T-helper 2 cell treated with Interferon-gamma antibody and Interleukin-4, amounts not matched to agents 100 ng/mL and 5 ng/mL, for 36 hours (primary cell): ENCODE results near the gene EPB41. TPM values are rescaled to one million over a fixed set of nuclear protein-coding genes. Genes with fewer than 3 reads are reported as not detected.

ENCODE experiments used
- intact Hi-C: fragments of 100-400 bp; cut with micrococcal nuclease; formaldehyde crosslinking; loops from one replicate; pipeline ENCODE4 v1.15.1; 2023
- total RNA-seq: library from RNA; stranded (reverse); gene quantifications from 2 replicates; pipeline ENCODE4 v1.2.3, GENCODE V29; 2022

EPB41 gene
- total RNA-seq, 1 donor from 2014 or later = 106 TPM

DNA sequence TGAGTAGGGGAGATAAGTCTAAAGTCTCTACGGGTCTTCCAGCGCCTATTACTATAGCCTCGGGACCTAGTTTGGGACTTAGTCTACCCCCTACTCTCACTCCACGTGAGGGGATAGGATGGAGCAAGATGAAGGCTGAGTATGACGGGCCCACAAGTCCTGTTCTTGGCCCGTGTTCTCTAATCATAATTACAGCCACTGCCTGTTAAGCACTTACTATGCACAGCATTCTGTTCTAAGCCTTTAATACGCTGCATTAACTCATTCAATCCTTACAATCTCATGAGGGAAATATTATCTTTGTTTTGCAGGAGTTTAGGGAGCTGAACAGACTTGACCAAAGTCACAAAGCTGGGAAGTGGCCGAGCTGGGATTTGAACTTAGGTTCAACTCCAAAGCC, 23.9 kb upstream of the EPB41 start:
- intact Hi-C loops = no loop called here

DNA sequence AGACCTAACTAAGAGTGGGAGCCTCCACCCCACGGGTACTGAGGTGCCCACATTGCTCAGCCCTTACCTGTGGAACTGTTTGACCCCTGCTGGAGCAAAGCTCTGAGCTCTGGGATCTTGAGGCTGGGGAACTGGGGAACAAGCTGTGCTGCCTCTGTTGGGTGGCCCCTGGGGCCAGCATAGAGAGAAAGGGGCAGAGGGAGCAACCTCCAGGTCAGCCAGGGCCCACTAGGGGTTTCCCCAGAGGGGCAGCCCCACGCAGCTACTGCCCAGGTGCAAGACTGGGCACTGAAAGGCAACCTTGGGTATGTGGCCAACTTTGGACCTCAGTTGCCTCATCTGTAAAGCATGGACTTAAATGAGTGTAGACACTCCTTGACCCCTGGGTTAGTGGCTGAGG, 23.5 kb upstream of the EPB41 start:
- intact Hi-C loops = no loop called here

DNA sequence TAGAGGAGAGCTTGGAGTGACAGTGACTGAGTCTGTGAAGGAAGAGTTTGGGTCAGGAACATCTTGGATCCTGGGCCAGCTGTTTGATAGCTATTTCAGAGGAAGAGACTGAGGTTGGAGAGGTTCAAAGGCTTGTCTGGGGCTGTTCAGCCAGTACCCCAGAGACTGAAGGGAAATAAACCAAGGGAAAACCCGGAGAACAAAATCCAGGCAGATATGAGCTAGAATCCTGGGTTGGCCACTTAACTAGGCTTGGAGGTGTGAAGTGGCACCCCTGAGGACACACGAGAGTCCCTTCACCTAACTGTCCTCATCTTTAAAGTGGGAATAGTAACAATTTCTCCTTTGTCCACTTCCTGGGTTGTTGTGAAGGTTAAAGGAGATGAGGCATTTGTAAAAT, 23.1 kb upstream of the EPB41 start:
- intact Hi-C loops = no loop called here

DNA sequence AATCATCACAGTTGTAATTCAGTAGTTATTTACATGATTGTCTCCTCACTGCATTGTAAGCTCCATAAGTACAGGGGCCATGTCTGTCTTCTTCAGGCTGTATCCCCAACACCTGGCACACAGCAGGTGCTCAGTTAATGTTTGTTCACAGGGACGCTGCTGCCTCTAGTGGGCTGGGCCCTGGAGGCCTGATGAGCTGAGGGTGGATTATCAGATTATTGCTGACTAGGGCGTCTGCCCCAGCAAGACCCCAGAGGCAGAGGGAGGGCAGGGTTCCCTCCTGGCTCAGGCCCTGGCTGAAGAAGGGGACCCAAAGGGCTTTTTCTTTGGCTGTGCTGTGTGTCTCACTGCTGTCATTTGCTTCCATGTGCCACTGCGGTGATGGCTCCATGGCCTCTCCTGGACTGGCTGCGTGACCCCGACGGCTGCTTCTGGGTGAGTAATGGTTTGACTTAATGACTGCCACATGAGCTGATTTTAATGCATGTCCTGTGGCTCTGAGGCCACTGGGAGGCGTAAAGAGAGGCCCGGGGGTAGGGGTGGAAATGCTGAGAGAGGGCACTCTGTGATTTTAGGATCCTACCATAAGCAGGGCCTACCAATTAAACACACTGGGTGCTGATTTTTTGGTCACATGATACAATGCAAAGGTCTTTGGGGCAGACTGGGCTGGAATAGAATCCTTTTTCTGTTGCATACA, 20.8 kb upstream of the EPB41 start:
- intact Hi-C loops = no loop called here

DNA sequence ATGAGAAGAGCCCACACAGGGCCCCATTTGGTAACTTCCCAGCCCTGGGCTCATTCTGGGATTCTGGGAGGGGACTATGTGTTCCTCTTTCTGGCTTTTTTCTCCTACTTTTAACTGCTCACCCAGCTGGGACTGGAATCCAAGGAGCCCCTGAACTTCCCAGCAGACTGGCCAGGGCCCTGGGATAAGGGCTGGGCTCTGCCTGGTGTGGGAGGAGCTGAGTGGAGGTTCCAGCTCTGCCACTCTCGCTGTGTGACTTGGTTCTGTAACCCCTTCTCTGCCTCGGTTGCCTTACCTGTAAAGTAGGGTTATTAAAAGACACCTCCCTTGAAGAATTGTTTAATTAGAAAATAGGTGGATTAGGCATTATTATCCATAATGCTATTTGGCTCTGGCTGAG, 19.6 kb upstream of the EPB41 start:
- intact Hi-C loops = no loop called here

DNA sequence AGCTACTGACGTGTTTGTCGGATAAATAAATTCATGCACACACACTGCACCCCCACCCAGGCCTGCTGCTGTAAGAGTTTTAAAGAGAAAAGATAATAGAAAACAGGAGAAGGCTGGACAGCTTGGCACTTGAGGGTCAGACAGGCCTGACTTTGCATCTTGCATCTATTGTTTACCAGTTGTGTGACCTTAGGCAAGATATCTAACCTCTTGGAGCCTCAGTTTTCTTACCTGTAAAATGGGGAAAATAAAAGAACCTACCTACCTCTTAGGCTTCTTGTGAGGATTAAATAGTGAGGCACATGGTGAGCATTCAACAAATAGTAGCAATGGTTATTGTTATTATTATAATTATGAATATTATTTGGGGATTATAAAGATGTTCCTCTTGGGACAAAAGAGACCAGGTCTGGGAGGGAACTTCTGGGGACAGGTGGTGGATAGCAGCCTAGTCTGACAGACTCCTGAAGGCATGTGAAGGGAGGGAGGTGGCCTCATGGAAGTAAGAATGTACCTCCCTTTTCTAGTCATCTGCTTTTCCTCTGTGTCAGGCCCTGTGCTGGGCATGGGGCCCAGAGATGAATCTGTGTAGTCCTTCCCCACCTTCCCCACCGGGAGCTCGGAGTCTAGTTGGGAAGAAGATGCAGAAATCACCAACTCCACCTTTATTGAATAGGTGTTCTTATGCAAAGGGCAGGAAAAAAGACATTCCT, 18.3 kb upstream of the EPB41 start:
- intact Hi-C loops = no loop called here

DNA sequence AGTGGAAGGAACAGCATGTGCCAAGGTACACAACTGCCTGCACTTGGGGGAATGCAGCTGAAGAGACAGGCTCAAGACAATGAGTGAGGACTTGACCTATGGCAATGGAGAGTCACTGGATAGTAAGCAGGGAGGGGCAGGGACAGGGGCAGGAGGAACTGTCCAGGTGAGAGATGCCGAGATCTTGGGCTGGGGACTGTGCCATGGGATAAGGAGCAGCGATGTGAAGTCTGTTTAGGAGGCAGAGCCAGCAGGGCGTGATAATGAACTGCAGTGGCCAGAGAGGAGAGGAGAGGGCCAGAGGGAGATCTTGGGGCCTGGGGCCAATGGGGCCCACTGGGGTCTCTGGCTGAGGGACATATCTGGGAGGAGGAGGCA, 17.8 kb upstream of the EPB41 start:
- intact Hi-C loops = no loop called here

DNA sequence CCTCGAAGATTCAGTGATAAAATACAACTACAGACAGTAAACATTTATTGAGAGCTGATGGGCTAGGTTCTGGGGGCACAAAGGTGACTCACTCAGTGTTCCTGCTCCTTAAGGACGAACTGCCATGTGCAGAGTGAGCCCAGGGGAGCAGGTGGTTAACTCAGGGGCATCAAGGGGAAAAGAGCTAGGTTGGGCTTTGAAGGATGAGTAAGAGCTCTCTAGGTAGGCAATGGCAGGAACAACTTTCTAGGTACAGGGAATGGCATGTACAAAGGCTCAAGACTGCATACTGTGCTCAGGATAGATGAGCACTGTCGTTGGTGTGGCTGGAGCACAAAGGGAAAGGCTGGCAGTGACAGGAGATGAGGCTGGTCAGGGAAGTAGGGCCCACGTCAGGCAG, 16.6 kb upstream of the EPB41 start:
- intact Hi-C loops = no loop called here

DNA sequence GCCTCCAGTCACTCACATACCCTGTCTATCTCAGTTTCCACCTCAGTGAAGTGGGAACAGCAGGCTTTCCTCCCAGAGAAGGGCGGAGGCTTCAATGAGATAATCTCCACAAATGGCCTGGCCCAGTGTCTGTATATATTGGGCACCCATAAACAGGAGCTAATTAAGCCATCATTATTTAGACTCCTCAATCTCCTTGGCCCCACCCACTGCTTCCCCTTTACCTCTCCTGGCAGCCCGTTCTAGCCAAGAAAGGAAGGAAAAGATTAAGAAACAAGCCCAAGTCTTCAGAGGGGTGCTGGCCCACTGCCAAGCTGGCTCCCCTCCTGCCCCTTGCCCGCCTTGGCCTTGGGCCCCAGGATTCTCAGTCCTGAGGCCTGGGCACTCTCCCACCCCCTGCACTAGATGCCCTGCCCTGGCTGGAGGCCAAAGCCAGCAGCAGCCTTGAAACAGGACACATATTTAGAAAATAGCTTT, 15.9 kb upstream of the EPB41 start:
- intact Hi-C loops = no loop called here

DNA sequence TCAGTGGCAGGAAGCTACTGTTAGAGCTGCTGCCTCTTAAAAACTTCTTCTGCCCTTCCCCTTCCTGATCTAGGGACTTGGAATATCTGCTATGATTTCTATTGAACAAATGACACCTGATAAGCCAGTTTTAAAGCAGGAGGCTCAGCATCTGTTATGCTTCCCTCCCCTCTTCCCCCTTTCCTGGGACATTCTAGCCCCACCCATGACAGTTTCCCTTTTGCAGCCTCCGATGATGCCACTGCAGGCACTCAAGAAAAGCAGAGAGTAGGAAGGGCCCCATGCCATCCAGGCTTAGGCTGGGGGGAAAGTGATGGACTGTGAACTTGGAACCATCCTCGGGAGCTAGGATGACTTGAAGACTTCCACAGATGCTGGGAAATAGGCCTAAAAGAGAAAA, 15.1 kb upstream of the EPB41 start:
- intact Hi-C loops = no loop called here

DNA sequence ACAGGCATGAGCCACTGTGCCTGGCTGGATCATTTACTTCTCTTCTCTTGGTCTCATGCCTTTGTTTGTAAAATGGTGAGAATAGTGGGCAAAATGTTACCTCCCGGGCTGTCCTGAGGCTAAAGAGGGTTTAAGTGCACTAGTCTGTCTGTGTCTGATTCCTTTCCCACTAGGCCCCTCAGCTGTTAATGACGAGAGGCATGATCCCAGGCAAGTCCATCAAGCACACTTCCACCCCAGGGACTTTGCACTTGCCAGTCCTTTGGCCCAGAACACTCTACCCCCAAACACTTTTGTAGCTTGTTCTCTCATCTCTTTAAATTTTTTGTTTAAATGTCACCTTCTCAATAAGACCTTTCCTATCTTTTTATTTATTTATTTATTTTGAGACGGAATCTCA, 13.8 kb upstream of the EPB41 start:
- intact Hi-C loops = no loop called here

DNA sequence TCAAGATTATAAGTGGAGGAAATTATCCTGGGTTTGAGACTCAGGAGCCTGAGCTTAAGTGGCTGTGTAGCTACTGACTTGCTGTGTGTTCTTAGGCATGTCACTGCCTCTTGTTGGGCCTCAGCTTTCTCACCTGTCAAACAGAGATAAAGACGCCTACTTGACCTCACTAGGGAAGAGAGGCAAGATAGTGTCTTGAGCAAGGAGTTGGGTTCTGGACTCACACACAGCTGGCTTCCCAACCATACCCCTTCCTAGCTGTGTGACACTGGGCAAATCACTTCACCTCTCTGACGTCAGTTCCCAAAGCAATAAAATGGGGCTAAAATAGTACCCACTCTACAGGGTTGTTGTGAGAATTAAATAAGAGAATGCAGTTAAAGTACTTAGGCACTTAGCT, 11.6 kb upstream of the EPB41 start:
- intact Hi-C loops = no loop called here

DNA sequence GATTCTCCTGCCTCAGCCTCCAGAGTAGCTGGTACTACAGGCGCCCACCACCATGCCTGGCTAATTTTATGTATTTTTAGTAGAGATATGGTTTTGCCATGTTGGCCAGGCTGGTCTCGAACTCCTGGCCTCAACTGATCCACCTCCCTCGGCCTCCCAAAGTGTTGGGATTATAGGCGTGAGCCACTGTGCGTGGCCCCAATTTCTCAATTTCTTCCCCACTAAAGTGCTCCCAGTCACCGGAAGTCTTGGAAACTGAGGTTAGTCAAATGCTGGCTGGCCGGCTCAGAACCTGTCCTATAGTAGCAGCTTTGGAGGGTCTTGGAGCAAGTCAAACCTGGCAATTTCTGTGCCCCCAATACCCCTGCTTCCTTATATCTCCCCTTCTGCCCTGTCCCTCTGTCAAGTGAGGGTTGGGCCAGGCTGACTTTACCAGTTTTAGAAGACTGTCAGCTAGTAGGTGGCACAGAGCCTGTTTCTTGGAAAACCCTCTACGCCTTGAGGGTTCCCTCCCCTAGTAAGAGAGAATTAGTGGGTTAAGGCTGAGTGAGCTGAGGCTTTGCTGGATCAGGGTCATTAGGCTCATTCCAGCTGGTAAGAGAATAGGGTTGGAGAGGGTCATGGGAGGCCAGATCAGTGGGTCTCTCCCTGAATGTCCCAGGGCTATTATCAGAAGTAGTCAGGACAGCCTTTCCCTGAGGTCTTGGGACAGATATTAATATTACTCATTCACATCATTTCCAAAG, 8.3 kb upstream of the EPB41 start:
- intact Hi-C loops = no loop called here

DNA sequence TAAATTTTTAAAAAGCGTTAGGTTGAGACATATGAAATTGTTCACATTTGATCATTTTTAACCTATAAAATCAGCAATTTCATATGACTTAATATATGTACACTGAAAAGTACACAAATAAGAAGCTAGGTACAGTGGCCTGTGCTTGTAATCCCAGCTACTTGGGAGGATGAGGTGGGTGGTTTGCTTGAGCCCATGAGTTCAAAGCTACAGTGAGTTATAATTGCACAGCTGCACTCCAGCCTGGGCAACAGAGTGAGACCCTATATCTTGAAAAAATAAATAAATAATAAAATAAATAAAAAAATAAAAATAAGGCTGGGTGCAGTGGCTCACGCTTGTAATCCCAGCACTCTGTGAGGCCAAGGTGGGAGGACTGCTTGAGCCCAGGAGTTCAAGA, 5.2 kb upstream of the EPB41 start:
- intact Hi-C loops = no loop called here

DNA sequence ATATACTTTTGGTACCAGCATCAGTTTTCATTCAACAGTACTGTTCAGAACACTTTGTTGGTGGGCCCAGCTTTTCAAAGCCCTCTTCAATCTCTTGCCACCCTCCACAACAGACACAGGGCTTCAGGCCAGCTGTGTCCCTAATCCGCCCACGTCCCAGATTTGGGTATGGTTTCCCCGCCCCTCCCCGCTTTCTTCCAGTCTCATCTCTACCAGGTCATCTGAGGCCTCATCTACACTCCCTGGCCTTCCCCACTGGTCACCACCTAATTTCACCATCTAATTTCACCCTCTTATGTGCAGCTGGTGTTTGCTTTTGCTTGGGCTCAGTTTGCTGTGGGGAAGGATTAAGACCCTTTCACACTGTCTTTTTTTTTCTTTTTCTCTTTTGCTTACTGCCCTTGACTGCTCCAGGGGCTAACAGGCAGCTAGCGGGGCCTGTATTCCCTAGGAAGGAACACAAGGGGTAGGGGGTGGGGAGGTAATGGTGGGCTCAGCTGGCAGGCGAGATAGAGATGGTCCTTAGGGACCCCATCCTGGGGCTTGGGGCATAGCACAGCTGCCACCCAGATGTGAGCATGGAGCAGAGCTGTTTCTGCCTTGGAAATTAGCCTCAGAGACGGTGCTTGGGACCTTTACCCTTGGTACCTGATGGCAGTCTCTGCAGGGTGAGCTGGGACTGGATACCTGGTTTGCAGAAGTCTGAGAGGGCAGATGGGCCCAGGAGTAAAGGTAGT, 3.8 kb upstream of the EPB41 start:
- intact Hi-C loops = no loop called here

DNA sequence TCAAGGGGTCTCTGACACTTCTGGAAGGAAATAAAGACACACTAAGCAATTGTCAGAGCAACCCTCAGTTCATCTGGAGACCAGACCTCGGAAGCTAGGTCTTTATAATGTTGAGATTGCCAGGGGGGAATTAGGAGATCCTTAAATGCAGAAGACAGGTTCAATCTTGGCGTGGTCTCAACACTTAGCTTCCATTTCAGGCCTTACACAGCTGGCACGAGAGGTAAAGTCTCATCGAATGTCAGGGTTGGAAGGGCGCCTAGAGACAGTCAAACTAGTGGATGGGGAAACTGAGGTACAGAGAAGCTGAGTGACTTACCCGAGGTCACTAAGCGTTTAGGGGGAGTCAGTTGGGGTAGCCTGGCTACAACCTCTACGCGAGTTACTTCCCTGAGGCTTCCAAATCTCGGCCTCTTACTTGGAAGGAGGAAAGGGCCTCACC, 562 bp upstream of the EPB41 start:
- intact Hi-C loops = loop anchor here (1.0 kb wide), 2 partner anchors 13 to 29 kb away; no protein-coding TSS in a partner anchor

DNA sequence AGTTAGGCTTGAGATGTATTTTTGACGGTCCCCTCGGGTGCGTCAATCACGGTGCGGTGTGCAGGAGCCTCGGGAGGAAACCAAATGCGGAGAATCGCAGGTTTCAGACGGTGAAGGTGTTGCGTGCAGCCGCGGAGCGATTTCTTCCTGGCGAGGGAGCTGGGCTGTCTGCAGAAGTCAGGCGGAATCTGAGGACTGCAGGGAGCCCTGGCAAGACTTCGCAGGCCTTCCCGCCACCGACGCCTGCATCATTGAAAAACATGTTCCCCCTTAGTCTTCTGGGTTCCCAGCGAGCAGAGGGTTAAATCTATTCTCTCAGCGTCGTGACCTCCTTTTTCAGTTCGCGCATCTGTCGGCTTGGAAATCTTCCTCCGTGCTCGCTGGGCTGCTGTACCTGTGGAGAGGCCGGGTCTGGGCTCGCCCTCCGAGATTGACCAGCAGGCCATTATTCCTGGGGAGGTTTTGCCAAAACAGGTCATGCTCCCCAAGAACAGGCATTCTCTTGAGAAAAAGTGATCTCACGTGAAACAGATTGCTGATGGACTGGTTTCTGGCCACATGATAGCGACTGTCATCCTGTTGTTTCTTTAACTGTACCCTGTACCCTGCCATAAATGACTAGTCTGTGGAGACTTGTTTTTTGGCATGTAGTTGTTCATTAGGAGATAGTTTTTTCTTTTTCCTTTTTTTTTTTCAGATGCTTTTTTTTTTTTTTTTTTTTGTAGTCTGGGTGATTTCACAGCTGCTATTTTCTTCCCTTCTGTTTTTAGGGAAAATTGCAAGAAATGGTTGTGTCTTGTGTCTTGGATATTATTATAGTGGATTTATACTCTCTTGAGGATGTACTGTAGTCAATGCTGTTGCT, 894 bp downstream of the EPB41 start:
- intact Hi-C loops = loop anchor here (5.0 kb wide), 1 partner anchor 57 kb away; no protein-coding TSS in a partner anchor

DNA sequence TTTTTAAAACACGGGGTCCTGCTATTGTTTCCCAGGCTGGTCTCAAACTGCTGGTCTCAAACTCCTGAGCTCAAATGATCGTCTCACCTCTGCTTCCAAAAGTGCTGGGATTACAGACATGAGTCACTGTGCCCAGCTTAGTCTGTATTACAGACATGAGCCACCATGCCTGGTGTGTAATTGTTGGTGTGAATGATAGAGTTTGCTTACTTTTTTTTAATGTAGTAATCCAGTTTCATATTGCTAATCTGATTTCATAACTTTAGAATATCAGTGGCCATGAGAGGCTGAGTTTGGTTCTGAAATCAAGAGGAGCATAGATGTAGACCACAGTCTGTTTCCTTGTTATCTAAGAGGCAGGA, 3.4 kb downstream of the EPB41 start:
- intact Hi-C loops = loop anchor here (5.0 kb wide), 1 partner anchor 55 kb away; no protein-coding TSS in a partner anchor

DNA sequence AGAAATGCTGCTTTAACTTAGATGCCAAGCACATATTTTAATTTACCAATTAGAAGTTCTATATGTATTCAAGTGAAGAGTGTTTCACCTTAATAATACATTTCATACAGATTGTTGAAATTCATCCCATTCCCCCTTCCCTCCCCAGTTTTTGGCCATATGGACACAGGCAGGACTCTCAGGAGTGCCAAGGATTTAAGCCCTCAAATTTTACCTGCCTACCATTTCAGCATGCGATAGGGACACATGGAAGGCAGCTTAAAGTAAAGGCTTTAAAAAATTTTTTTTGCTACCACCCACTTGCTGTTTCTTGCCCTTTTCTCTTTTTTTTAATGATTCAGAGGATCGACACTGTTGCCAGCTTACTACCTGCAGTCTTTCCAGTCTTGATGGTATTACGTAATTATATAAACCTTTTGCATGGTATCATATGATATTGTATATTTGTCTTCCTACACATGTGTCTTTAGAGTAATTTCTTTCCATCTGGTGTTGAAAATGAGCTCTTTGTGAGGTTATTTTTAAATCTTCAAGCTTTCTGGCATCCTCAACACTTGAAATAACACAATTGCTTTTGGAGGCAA, 7.0 kb downstream of the EPB41 start:
- intact Hi-C loops = no loop called here

DNA sequence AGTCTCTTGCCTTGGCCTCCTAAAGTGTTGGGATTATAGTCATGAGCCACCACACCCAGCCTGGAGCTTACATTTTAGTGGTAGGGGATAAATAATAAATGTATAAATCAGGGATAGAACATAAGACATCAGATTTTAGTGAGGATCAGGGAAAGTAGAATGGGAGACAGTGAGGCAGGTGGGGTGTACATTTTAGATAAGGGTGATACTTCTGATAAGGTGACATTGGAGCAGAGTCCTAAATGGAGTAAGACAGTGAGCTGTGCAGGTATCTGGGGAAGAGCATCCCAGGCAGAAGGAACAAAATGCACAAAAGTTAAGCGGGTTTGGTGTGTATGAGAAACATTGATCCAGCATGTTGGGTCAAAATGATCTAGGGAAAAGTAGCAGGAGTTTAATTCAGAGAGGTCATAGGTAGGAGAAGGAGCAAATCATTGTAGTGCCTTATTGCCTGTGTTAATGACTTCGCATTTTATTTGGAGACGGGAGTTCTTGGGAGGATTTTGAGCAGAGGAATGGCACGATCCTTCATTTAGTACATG, 11.1 kb downstream of the EPB41 start:
- intact Hi-C loops = loop anchor here (5.0 kb wide), 1 partner anchor 668 kb away; the partner anchor contains the start of gene SESN2
